Measurements from ENCODE around the gene POU3F1.

DNA sequence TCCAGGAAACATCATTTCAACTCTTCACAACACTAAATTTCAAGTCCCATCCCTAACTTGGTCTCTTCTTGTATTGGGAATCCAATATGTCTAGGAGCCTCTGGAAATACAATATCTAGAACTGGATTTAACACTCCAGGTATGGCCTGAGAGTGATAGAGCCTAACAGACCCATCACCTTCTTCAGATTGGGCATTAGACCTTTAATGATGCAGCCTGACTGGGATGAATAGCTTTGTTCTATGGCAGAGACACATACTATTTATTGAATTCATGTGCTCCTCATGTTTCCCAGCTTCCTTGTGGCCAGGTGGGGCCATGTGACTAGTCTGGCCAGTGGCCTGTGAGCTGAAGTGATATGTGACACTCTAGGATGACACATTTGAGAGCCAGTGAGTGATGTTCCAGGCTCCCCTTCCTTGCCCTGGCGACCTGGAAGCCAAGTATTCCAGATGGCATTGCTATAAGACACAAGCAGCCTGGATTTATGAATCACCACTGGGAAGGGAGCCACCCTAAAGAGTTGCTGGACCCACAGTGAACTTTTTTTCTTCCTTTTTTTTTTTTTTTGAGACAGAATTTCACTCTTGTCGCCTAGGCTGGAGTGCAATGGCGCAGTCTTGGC, 31.0 kb upstream of the POU3F1 start:
- TF ChIP-seq EZH2phosphoT487 (IDR thresholded peaks at IDR 0.05; ENCODE audit: borderline replicate concordance, low read depth, low read length), result no peak
- TF ChIP-seq, protein P1, sequence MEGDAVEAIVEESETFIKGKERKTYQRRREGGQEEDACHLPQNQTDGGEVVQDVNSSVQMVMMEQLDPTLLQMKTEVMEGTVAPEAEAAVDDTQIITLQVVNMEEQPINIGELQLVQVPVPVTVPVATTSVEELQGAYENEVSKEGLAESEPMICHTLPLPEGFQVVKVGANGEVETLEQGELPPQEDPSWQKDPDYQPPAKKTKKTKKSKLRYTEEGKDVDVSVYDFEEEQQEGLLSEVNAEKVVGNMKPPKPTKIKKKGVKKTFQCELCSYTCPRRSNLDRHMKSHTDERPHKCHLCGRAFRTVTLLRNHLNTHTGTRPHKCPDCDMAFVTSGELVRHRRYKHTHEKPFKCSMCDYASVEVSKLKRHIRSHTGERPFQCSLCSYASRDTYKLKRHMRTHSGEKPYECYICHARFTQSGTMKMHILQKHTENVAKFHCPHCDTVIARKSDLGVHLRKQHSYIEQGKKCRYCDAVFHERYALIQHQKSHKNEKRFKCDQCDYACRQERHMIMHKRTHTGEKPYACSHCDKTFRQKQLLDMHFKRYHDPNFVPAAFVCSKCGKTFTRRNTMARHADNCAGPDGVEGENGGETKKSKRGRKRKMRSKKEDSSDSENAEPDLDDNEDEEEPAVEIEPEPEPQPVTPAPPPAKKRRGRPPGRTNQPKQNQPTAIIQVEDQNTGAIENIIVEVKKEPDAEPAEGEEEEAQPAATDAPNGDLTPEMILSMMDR (conservative IDR thresholded peaks at IDR 0.05; ENCODE audit: low read length), result no peak
